Muscle layer of colon (tissue), 2 donors: ENCODE measurements around the gene ARID3C.

Experiments
- H3K27ac ChIP-seq: one replicate; pipeline ENCODE4 v1.7.0; 2013; ENCODE audit warnings: low read depth, mild to moderate bottlenecking, low read length, moderate library complexity
- H3K27me3 ChIP-seq, 2 donors: one replicate each; pipeline ENCODE4 v1.7.0; 2013; ENCODE audit warnings: low read length in 2 of 2, mild to moderate bottlenecking in 2 of 2; ENCODE audit not compliant: insufficient read depth in 2 of 2, control insufficient read depth in 1 of 2
- H3K36me3 ChIP-seq: one replicate; pipeline ENCODE4 v1.7.0; 2013; ENCODE audit warnings: mild to moderate bottlenecking, low read length; ENCODE audit not compliant: insufficient read depth
- H3K4me1 ChIP-seq: one replicate; pipeline ENCODE4 v1.7.0; 2013; ENCODE audit warnings: mild to moderate bottlenecking, low read length; ENCODE audit not compliant: insufficient read depth
- H3K4me3 ChIP-seq, 2 donors: one replicate each; pipeline ENCODE4 v1.7.0; 2013; ENCODE audit warnings: low read length in 2 of 2, low read depth in 1 of 2, mild to moderate bottlenecking in 1 of 2, moderate library complexity in 1 of 2
- H3K9ac ChIP-seq: one replicate; pipeline ENCODE4 v1.7.0; 2013; ENCODE audit warnings: low read length
- H3K9me3 ChIP-seq: one replicate; pipeline ENCODE4 v1.7.0; 2013; ENCODE audit warnings: mild to moderate bottlenecking, low read length
- donor health status: abdominal sarcoma.
- donor health status: Adenocarcinoma of cecum.

ARID3C gene

GRCh38 chr9:34601937-34602573 is 26.8 kb downstream of the ARID3C start:
- Histone ChIP-seq H3K27me3 (no peaks in the 10 kb centered on the region), H3K9me3 (no peaks in the 10 kb centered on the region)

GRCh38 chr9:34600908-34601307 is 28.0 kb downstream of the ARID3C start:
- no peaks in the 10 kb centered on the region for H3K36me3 ChIP-seq
- H3K4me3 ChIP-seq: no peak overlapping the region
- no peak overlapping the region for H3K27ac ChIP-seq
- H3K9ac ChIP-seq: no peak overlapping the region
- no peaks in the 10 kb centered on the region for H3K27me3 ChIP-seq
- no peaks in the 10 kb centered on the region for H3K4me1 ChIP-seq
- H3K9me3 ChIP-seq: no peaks in the 10 kb centered on the region

More at GRCh38 chr9:34601937-34602573, 26.8 kb downstream of the ARID3C start:
- Histone ChIP-seq H3K4me3 (no peak overlapping the region), H3K4me1 (no peaks in the 10 kb centered on the region), H3K27ac (no peak overlapping the region), H3K36me3 (no peaks in the 10 kb centered on the region), H3K9ac (no peak overlapping the region)

- Histone ChIP-seq H3K4me3 (no peak overlapping the region), H3K36me3 (no peaks in the 10 kb centered on the region), H3K9ac (no peak overlapping the region), H3K9me3 (no peaks in the 10 kb centered on the region), H3K4me1 (no peaks in the 10 kb centered on the region), H3K27me3 (no peaks in the 10 kb centered on the region), H3K27ac (no peak overlapping the region)
Observed at GRCh38 chr9:34599546-34599945, 29.3 kb downstream of the ARID3C start.

GRCh38 chr9:34594177-34594576 is 34.7 kb downstream of the ARID3C start:
- no peak overlapping the region for H3K27ac ChIP-seq
- H3K36me3 ChIP-seq: no peaks in the 10 kb centered on the region
- H3K9me3 ChIP-seq: no peaks in the 10 kb centered on the region
- H3K4me1 ChIP-seq: peaks cover 7% of the 10 kb centered on the region
- peaks cover 0 to 20% of the 10 kb centered on the region in 2 donors for H3K27me3 ChIP-seq
- no peak overlapping the region for H3K4me3 ChIP-seq
- no peak overlapping the region for H3K9ac ChIP-seq

GRCh38 chr9:34592895-34593601 is 35.8 kb downstream of the ARID3C start:
- H3K9me3 ChIP-seq: no peaks in the 10 kb centered on the region
- peaks cover 7 to 30% of the 10 kb centered on the region in 2 donors for H3K27me3 ChIP-seq
- H3K4me3 ChIP-seq: no peak overlapping the region
- peak overlapping the region; percentile 1 for H3K27ac ChIP-seq
- no peaks in the 10 kb centered on the region for H3K36me3 ChIP-seq
- no peak overlapping the region for H3K9ac ChIP-seq
- H3K4me1 ChIP-seq: peaks cover 17% of the 10 kb centered on the region

- H3K4me3 ChIP-seq: no peak overlapping the region
- peaks cover 17% of the 10 kb centered on the region for H3K4me1 ChIP-seq
- peaks cover 16 to 38% of the 10 kb centered on the region in 2 donors for H3K27me3 ChIP-seq
- no peaks in the 10 kb centered on the region for H3K9me3 ChIP-seq
- no peaks in the 10 kb centered on the region for H3K36me3 ChIP-seq
- H3K9ac ChIP-seq: no peak overlapping the region
- H3K27ac ChIP-seq: no peak overlapping the region
Observed at GRCh38 chr9:34591917-34592866, 36.7 kb downstream of the ARID3C start.

GRCh38 chr9:34591248-34591916 is 37.5 kb downstream of the ARID3C start:
- H3K9ac ChIP-seq: no peak overlapping the region
- H3K4me3 ChIP-seq: peak overlapping the region in 1 of 2 donors; percentile 33
- peaks cover 17% of the 10 kb centered on the region for H3K4me1 ChIP-seq

GRCh38 chr9:34590381-34591247 is 38.3 kb downstream of the ARID3C start:
- H3K36me3 ChIP-seq: no peaks in the 10 kb centered on the region
- no peak overlapping the region for H3K9ac ChIP-seq
- H3K9me3 ChIP-seq: no peaks in the 10 kb centered on the region
- peaks cover 17 to 51% of the 10 kb centered on the region in 2 donors for H3K27me3 ChIP-seq
- peak overlapping the region; percentile 33 to 82 for H3K4me3 ChIP-seq
- H3K4me1 ChIP-seq: peaks cover 17% of the 10 kb centered on the region
- no peak overlapping the region for H3K27ac ChIP-seq

More at GRCh38 chr9:34591248-34591916, 37.5 kb downstream of the ARID3C start:
- Histone ChIP-seq H3K27ac (no peak overlapping the region), H3K9me3 (no peaks in the 10 kb centered on the region), H3K27me3 (peaks cover 17 to 44% of the 10 kb centered on the region in 2 donors), H3K36me3 (no peaks in the 10 kb centered on the region)

GRCh38 chr9:34589636-34590380 is 39.1 kb downstream of the ARID3C start, which contains the start of gene CNTFR:
Gene CNTFR, minus strand, starts transcription at chr9:34589724. Its CDS starts 20,743 bp downstream, at chr9:34568981.
- H3K27ac ChIP-seq: no peak within 1 kb of the TSS
- H3K4me1 ChIP-seq: peaks cover 17% of the 10 kb centered on the region
- no peaks in the 10 kb centered on the region for H3K36me3 ChIP-seq
- peak within 1 kb of the TSS; percentile 37 to 82 for H3K4me3 ChIP-seq
- H3K27me3 ChIP-seq: peaks cover 20 to 59% of the 10 kb centered on the region in 2 donors
- no peak within 1 kb of the TSS for H3K9ac ChIP-seq
- H3K9me3 ChIP-seq: no peaks in the 10 kb centered on the region
